CD4-positive, alpha-beta T cell treated with Interferon alpha-2 for 1 hour (primary cell): ENCODE results near the gene ANKRD49.

Experiments
- DNase-seq, 2 donors: peaks; one replicate each; pipeline ENCODE4 v3.0.0-alpha.2; 2020 to 2022

Gene ANKRD49

DNA sequence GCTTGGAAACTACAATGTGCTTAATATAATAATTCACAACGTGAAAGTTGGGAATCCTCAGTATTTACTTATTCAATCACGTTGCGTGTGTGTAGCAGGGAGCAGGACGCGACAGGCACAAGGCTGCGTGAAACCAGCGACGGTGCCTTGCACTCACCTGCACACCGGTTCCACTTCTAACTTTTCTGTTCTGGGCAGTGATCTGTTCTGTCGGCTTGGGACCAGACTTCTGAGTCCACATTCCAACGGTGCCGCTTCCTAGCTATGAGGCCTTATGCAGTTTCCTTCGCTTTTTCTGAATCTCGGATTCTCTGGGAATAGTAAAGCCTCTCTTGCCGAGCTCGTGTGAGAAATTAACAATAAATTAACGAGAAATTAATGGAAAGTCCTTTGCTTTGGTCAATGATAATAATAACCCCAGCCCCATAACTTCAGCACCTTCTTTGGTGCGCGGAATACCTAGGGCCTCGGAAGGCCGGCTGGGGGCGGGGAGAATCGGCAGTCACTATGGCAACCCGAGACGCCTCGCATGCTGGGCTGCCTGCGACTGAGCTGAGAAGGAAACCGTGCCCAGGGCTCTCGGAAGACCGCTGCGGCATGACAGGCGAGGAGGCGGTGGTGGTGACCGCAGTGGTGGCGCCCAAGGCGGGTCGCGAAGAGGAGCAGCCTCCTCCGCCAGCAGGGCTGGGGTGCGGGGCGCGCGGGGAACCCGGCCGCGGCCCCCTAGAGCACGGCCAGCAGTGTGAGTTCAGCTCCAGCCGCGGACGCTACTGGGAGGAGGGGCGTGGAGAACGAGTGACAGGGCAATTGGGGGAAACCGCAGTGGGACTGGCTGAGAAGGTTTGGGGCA is 18.4 kb downstream of the ANKRD49 start, which contains the start of gene C11orf97:
TSS of gene C11orf97 (plus strand) at position 530 of the 850 bp plus-strand sequence. CDS start at position 598, 68 bp downstream.
- peak; percentile 57 to 67 for DNase-seq

DNA sequence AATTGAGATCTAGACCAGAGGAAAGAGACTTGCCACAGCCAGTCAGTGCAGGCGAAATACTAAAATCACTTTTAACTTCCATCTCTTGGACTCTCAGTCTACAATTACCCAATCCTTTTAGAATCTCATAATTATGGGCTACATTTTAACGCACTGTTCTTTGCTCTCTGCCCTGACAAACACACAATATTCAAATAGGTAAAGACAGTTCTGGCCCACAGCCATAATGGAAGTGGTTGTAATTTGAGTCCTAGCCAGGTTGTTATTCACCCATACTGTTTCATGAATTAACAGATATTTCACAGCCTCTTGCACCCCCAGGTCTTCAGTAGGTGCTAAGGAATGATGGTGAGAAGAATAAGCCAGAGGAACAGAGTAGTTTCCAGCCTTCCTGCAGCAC is 19.3 kb downstream of the ANKRD49 start:
- DNase-seq: no peak

DNA sequence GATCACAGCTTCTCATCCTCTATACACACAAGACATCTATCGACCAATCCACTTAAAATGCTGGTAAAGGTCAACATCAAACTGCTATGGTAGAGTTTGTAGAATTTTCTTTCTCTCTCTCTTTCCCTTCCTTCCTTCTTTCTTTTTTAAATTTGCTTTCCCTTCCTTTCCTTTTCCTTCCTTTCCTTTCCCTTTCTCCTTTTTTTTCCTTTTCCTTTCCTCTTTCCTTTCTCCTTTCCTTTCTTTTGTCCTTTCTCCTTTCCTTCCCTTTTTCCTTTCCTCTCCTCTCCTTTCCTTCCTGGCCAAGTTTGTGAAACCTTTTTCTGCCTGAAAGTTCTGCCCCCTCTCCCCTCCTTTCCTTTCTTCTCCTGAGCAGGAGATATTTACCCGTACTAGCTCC is 21.6 kb downstream of the ANKRD49 start:
- no peak for DNase-seq

DNA sequence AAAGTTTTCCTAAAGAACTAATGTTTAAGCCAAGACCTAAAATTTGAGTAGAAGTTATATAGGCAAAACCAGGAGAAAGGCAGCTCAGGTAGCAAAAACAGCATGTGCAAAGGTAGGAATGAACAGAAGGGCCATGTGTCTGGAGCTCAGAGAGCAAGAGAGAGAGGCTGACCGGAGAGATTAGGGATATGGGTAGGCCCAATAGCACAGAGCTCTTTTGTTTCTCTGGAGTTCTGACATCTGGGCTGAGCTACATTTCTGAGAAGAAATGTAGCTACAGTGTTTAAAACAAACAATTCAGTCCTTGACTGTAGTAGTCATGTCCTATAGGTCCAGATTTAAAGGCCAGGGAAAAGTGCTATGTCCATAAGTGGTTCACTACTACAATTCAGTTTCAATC is 22.9 kb downstream of the ANKRD49 start:
- DNase-seq: no peak

DNA sequence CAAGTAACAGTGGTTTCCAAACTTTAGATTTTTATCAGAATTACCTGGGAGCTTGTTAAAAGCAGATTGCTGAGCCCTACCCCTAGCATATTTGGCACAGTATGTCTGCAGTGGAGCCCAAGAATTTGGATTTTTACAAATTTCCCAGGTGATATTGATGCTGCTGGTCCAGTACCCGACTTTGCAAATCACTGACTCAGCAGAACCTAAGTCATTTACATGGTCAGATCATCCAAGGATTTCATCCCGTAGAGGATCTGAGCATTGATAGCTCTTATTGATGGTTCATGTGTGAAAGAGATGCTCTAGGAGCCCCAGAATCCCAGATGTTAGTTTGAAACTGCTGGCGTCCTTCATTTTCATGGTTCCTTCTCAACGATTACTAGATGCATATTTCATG is 24.5 kb downstream of the ANKRD49 start:
- DNase-seq: no peak

DNA sequence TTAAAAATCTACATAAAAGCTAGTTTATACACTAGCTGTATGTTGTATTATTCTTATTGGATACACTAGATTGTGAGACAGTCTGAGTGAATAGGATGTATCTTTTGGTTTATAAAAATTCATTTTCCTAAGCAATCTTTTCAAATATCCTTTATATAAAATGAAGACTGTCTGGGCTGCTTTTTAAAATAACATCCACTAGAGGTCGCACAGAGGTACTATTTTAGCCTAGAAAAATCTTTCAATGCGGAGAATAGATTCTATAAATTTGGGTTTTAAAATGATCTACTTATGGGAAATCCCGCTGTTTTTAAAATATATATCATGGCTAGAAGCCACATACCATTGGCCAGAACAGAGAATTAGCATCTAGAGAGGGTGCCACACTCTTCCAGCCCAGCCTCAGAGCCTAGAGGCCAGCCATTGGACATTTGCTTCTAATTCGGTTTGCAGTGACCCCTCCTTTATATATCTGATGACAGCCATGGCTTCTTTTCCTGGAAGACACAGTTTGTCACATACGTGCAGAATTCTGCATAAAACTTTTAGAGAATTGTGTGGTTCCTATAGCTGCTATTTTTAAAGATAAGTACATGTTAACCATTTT is 25.8 kb downstream of the ANKRD49 start:
- DNase-seq: peak in 1 of 2 donors; percentile 52

DNA sequence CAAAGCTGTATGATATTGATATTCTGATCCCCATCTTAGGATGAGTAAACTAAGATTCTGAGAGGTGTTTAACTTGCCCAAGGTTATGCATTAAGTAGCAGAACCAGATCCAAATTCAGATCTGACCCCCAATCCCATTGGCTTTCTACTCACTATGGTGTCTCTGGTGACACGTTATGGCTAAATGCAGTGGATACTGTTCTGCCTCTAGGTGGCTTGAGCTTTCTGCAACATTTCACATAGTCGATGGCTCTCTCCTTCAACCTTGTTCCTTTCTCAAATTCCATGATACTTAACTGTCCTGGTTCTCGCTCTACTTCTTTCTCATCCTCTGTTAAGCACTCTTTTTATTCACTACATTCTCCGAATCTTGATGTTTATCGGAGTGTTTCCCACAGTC is 27.9 kb downstream of the ANKRD49 start:
- DNase-seq: no peak

DNA sequence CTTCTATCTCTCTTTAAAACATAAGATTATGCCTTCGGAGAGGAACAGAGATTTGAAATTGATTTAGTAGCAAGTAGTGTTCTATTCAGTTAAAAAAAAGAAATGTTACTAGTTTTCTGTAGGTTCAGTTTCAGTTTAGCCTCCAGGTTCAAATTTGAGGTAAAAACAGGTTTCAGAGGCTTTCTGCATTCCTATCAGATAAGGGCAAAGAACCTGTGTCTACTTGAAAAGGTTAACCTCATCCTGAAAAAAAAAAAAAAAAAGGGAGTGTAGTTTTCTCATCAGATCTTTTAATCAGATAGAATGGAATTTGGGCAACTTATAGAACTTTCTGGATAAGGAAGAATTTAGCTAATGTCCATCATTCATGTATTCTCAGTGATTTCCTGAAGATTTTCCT is 30.6 kb downstream of the ANKRD49 start:
- no peak for DNase-seq

DNA sequence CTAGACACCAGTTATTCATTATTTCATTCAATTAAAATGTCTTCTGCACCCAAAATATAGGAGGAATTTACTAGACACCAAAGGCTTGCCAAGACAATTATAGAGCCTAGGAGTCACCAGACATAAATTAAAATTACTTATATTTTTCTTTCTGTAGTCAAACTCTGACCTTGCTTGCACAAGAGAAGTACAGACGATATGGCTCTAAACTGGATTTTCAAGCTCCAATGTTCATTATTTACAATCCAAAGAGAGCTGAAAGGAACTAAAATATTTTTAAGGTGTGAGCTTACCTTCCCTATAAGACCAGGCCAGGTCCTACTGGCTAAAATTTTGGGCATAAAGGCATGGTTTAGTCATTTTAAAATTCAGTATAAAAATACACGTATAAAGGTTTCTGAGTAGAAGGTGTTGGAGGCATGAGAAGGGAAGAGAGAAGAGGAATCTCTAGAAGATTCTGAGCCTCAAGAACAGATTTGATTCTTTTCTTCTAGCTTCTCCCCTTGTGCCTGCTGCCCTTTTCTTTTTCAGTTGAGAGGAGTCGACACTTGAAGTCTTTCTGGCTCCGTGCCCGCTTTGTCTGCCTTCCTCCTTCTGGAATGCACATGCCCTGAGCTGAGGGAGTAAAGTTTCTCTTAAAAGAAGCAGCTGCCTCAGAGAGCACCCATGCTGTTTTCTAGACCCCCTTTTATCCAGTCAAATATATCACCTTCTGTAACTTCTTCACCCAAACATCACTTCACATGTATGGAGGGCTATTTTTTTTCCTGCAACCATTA is 32.0 kb downstream of the ANKRD49 start:
- no peak for DNase-seq

DNA sequence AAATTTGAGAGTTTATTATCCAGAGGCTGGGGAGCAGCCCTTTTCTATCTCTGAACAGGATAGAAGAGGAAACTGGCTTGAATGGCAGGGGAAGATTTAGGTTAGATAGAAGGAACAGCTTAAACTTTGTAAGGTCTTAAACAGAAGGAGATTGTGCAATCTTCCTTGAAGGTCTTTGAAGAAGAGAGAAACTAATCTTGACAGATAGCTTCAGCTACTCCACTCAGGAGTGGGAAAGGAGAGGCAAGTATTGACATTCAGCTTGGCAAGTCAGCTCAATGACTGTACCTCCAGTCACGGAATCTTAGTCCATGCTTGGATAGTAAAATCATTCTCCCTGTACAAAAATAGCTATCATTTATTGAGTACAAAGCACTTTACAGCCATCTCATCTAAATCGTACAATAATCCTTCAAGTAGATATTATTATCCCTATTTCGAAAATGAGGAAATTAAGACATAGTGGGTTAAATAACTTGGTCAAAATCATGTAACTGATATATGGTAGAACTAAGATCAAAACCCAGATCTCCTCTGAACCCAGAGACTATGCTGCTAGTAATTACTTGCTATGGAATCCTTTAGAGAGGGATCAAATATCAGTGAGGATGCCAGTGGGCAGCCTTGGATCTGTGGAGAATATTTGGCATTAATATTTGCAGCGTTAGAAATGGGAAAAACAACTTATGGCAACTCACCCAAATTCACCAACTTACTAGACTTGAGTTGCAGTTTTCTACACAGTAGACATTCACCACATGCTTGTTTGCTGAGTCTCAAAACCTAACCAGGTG is 33.1 kb downstream of the ANKRD49 start:
- no peak for DNase-seq

DNA sequence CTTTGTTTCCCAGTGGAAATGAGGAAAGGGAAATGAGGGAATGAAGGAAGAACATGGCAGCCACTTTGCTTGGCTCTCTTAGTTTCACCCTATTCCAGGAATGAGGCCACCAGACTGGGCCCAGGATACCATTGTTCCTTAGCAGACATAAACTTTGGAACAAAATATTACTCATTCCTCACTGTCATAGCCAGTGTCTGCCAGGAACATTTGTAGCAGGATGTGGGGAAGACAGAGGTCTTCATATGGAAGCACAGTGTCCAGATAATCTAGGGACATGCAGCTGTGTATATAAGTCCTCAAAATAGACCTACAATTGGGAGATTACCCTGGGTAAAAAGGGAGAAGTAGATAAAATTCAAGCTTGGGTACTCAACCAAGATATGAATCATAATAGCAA is 34.8 kb downstream of the ANKRD49 start:
- no peak for DNase-seq

DNA sequence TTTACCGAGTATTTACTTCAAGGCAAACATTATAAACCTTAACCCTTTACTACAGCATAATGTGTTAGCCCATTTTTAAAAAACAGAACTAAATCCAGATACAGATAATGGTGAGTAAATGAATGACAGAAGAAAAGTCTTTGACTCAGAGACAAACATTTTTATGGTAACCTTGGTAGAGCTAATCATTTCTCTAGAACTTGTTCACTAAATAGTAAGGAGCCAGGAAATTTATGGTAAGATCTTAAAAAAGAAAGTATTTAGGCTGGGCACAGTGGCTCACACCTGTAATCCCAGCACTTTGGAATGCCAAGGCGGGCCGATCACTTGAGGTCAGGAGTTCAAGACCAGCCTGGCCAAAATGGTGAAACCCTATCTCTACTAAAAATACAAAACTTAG is 38.4 kb downstream of the ANKRD49 start:
- DNase-seq: no peak

DNA sequence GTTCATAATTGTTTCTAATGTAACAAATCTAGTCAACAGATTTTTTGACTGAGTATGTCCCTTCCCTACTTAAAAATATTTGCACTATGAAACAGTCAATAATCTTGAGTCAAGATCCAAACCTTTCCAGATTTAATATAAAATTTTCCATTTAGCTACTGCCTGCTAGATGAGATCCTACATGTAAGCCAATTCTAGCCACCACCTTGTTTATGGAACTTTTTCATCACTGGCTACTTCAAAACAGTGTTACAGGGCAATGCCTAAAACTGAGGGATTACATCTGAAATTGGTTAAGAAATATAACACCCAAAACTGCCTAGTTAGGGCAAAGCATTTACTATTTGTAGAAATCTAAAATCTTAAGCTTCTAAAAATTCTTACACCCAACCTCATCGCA is 39.4 kb downstream of the ANKRD49 start:
- no peak for DNase-seq

DNA sequence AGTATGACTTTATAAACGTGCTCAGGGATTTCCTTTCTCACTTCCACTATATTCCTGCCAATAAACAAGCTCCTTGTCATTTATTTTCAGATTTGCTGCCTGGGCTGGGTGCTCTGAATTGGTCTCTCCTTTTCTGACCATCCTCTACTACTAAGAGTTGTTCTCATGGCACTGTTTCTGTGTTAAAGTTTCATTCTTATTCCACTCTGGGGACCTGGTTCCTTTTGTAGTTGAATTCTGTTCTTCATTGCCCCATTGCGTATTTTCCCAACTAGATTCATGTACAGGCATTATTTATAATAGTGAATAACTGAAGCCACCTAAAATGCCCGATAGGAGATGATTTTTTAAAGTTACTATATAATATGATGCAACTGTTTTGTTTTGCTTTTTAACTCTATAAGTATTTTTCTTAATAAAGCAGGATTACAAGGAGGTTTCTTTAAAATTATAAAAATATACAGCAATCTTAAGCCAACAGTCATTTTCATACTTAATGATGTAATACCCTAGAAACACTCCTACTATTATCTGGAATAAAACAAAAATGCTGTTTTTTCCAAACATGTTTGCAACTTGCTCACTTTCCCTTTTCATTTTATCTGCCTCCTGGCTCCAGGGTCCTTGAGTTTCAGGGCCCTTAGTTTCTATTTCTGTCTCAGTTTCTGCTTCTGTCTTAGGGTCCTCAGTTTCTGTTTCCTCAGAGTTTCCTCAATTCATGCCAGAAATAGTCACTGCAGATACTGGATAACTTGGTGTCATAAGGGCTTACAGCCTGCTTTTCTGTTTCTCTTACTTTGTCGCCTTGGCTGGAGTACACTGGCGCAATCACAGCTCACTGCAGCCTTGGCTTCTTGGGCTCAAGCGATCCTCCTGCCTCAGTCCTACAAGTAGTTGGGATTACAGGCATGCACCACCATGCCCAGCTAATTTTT is 40.2 kb downstream of the ANKRD49 start:
- no peak for DNase-seq

DNA sequence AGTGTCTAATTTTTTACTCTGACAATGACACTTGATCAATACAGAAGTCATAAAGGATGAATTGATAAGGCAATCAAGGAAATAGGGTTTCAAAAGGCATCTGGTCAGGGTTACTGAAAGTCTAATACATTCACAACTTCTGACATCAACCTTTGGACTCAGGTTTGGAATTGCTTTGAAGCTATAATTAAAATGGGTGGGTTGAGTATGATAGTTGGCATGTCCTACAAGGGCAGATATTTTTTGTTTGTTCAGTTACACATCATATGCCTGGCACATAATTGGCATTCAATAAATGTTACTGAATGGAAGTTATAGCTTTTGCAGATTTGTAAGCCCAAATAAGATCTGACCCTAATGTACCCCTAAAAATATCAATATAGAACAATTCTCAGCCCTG is 42.6 kb downstream of the ANKRD49 start:
- DNase-seq: no peak

DNA sequence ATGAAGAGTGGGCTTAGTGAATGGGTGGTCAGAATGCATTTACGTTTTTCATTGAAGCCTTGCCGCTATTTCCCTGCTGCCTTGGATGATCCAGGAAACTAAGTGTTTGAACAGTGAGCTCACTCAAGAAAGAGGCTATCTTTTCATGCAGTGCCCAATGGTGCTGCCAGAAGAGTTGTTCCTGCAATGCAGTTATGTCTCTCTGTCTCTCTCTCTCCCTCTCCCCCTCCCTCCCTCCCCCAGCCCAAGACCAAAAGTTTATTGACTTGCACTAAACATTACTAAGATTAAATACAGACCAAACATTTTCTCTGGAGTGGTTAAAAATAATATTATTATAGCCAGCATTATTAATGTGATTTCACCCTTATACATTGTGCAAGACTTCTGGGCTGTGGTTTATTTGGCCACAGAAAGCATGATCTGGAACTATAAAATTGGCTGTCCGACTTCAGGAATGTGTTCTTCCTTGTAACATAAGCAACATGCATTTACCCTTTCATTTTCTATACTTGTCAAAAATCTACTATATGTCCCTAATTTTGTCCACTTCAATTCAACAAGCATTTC is 43.3 kb downstream of the ANKRD49 start:
- no peak for DNase-seq

DNA sequence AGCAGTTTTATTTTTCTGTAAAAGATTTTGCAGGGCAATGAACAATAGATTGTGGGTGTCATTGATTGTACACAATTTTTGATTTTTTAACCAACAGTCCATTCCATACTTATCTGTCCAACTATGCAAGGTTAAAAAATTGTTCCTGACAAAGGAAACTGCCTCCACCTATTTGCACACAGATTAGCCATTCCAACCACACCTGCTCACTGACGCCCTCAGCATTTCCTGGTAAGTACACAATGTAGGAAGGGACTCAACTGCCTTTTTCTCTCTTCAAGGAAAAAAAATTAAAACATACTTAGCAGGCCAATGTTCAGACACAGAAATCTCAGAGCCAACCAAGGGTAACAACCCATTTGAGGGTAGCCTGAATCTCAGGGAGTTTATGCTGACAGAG is 45.6 kb downstream of the ANKRD49 start:
- no peak for DNase-seq

DNA sequence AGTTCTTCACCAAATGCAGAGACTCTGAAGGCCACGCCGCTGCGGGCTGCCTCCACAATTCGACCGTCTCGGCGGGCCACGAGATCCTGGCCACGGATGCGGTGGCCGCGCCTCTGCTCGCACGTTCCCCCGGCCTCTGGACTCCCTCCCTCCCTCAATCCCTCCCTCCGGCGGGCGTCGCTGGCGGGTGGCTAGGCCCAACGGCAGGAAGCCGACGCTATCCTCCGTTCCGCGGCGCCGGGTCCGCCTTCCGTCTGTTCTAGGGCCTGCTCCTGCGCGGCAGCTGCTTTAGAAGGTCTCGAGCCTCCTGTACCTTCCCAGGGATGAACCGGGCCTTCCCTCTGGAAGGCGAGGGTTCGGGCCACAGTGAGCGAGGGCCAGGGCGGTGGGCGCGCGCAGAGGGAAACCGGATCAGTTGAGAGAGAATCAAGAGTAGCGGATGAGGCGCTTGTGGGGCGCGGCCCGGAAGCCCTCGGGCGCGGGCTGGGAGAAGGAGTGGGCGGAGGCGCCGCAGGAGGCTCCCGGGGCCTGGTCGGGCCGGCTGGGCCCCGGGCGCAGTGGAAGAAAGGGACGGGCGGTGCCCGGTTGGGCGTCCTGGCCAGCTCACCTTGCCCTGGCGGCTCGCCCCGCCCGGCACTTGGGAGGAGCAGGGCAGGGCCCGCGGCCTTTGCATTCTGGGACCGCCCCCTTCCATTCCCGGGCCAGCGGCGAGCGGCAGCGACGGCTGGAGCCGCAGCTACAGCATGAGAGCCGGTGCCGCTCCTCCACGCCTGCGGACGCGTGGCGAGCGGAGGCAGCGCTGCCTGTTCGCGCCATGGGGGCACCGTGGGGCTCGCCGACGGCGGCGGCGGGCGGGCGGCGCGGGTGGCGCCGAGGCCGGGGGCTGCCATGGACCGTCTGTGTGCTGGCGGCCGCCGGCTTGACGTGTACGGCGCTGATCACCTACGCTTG is 50.2 kb downstream of the ANKRD49 start, which contains the start of gene FUT4:
TSS of gene FUT4 (plus strand) at position 227 of the 951 bp plus-strand sequence. CDS start at position 440, 213 bp downstream.
- peak; percentile 57 to 70 for DNase-seq

DNA sequence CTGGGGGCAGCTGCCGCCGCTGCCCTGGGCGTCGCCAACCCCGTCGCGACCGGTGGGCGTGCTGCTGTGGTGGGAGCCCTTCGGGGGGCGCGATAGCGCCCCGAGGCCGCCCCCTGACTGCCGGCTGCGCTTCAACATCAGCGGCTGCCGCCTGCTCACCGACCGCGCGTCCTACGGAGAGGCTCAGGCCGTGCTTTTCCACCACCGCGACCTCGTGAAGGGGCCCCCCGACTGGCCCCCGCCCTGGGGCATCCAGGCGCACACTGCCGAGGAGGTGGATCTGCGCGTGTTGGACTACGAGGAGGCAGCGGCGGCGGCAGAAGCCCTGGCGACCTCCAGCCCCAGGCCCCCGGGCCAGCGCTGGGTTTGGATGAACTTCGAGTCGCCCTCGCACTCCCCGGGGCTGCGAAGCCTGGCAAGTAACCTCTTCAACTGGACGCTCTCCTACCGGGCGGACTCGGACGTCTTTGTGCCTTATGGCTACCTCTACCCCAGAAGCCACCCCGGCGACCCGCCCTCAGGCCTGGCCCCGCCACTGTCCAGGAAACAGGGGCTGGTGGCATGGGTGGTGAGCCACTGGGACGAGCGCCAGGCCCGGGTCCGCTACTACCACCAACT is 51.0 kb downstream of the ANKRD49 start:
- DNase-seq: no peak
